OCI-LY3 (cell line): ENCODE results near the gene ZNF486.

Experiments used
- H2AFZ ChIP-seq: fragments of 200-600, 300-600 bp; shearing (Covaris generic); 2 replicates; pipeline ENCODE4 v1.6.0; 2014; ENCODE audit warnings: antibody characterized with exemption, low read depth, low read length
- H3K27ac ChIP-seq: fragments of 200-600, 300-600 bp; sonication (generic); 2 replicates; pipeline ENCODE4 v1.5.1; 2014; ENCODE audit warnings: mild to moderate bottlenecking, low read length, moderate library complexity, mixed read lengths
- H3K27me3 ChIP-seq: fragments of 200-600, 300-600 bp; sonication (generic); 2 replicates; pipeline ENCODE4 v1.6.1; 2014; ENCODE audit warnings: low read depth, low read length, mixed read lengths
- H3K36me3 ChIP-seq: fragments of 200-600, 300-600 bp; sonication (generic); replicated peaks from 2 replicates; pipeline ENCODE3; 2014; ENCODE audit warnings: low read depth, low read length, mixed read lengths
- H3K4me1 ChIP-seq: fragments of 300-600, 200-600 bp; sonication (generic); 2 replicates; pipeline ENCODE4 v1.6.1; 2014; ENCODE audit warnings: low read length, mixed read lengths
- H3K4me2 ChIP-seq: fragments of 200-600, 300-600 bp; sonication (generic); 2 replicates; pipeline ENCODE4 v1.6.1; 2014; ENCODE audit warnings: low read length, mixed read lengths
- H3K4me3 ChIP-seq: fragments of 300-600, 200-600 bp; sonication (generic); 2 replicates; pipeline ENCODE4 v1.5.1; 2014; ENCODE audit warnings: antibody characterized with exemption, mild to moderate bottlenecking, low read length, moderate library complexity
- H3K79me2 ChIP-seq: fragments of 300-600, 200-600 bp; shearing (Covaris generic); 2 replicates; pipeline ENCODE4 v1.6.1; 2014; ENCODE audit warnings: mild to moderate bottlenecking, low read length, mixed read lengths
- H3K9ac ChIP-seq: fragments of 300-600, 200-600 bp; shearing (Covaris generic); 2 replicates; pipeline ENCODE4 v1.6.0; 2014; ENCODE audit warnings: mild to moderate bottlenecking, low read length, moderate library complexity
- H3K9me3 ChIP-seq: fragments of 200-600, 300-600 bp; shearing (Covaris generic); 2 replicates; pipeline ENCODE4 v1.6.1; 2014; ENCODE audit warnings: low read length, mixed read lengths; ENCODE audit not compliant: insufficient read depth
- H4K20me1 ChIP-seq: fragments of 200-600, 300-600 bp; sonication (generic); 2 replicates; pipeline ENCODE4 v1.6.1; 2016; ENCODE audit warnings: low read length, mixed read lengths; ENCODE audit not compliant: insufficient read depth
- CTCF ChIP-seq: fragments of 200-600, 300-600 bp; sonication (generic); IDR thresholded peaks from 2 replicates; pipeline ENCODE4 v1.5.1; 2014; ENCODE audit warnings: antibody characterized with exemption, low read length, low read depth
- EZH2phosphoT487 ChIP-seq: fragments of 200-600 bp; shearing (Covaris generic); IDR thresholded peaks from 2 replicates; pipeline ENCODE4 v1.6.1; 2018; ENCODE audit warnings: antibody characterized with exemption, mixed run types, low read depth

Gene ZNF486

GRCh38 chr19:20233105-20233504, 66.1 kb downstream of the ZNF486 start:
- Histone ChIP-seq H3K4me3 (no peak overlapping the region), H3K36me3 (peaks cover 61% of the 10 kb centered on the region), H3K9me3 (peaks cover 10% of the 10 kb centered on the region; the same call in 1 of the 2 replicates), H4K20me1 (no peaks in the 10 kb centered on the region), H3K27me3 (no peaks in the 10 kb centered on the region), H2AFZ (no peak overlapping the region), H3K4me2 (no peak overlapping the region), H3K79me2 (peaks cover 81% of the 10 kb centered on the region), H3K27ac (no peak overlapping the region), H3K4me1 (peaks cover 2% of the 10 kb centered on the region; the same call in 1 of the 2 replicates), H3K9ac (no peak overlapping the region)
- no peak for TF ChIP-seq EZH2phosphoT487
- TF ChIP-seq CTCF: no peak

GRCh38 chr19:20235156-20235555, 68.1 kb downstream of the ZNF486 start:
- no peak overlapping the region for H3K4me3 ChIP-seq
- peaks cover 19% of the 10 kb centered on the region for H3K4me1 ChIP-seq
- H3K27me3 ChIP-seq: no peaks in the 10 kb centered on the region
- H3K9me3 ChIP-seq: peaks cover 7% of the 10 kb centered on the region; the same call in 1 of the 2 replicates
- no peak overlapping the region for H3K4me2 ChIP-seq
- H3K27ac ChIP-seq: no peak overlapping the region
- H3K9ac ChIP-seq: no peak overlapping the region
- H4K20me1 ChIP-seq: no peaks in the 10 kb centered on the region
- H3K79me2 ChIP-seq: peaks cover 77% of the 10 kb centered on the region
- H2AFZ ChIP-seq: no peak overlapping the region
- no peak for TF ChIP-seq CTCF
- TF ChIP-seq EZH2phosphoT487: no peak
- H3K36me3 ChIP-seq: peaks cover 57% of the 10 kb centered on the region

- H3K4me1 ChIP-seq: peaks cover 20% of the 10 kb centered on the region
- peak overlapping the region; percentile 84 for H3K9ac ChIP-seq
- TF ChIP-seq EZH2phosphoT487: no peak
- peak; percentile 13; the same call in 1 of the 2 replicates for TF ChIP-seq CTCF
- H3K79me2 ChIP-seq: peaks cover 52% of the 10 kb centered on the region
- no peaks in the 10 kb centered on the region for H3K27me3 ChIP-seq
- peak overlapping the region; percentile 81 for H3K4me2 ChIP-seq
- H2AFZ ChIP-seq: peak overlapping the region; percentile 80
- H3K9me3 ChIP-seq: no peaks in the 10 kb centered on the region
- no peaks in the 10 kb centered on the region for H4K20me1 ChIP-seq
- H3K27ac ChIP-seq: peak overlapping the region; percentile 78
- peak overlapping the region; percentile 91 for H3K4me3 ChIP-seq
- peaks cover 37% of the 10 kb centered on the region for H3K36me3 ChIP-seq
These were observed 71.0 kb downstream of the ZNF486 start for GRCh38 chr19:20237773-20238623.

GRCh38 chr19:20243629-20244028, 76.6 kb downstream of the ZNF486 start:
- Histone ChIP-seq H3K4me2 (peak overlapping the region; percentile 39), H3K9ac (peak overlapping the region; percentile 11; the same call in 1 of the 2 replicates), H3K79me2 (no peaks in the 10 kb centered on the region), H3K4me3 (peak overlapping the region; percentile 3; the same call in 1 of the 2 replicates), H3K27me3 (no peaks in the 10 kb centered on the region), H3K36me3 (peaks cover 5% of the 10 kb centered on the region), H3K9me3 (no peaks in the 10 kb centered on the region), H3K27ac (peak overlapping the region; percentile 45), H3K4me1 (peaks cover 33% of the 10 kb centered on the region), H4K20me1 (no peaks in the 10 kb centered on the region), H2AFZ (peak overlapping the region; percentile 3; the same call in 1 of the 2 replicates)
- TF ChIP-seq EZH2phosphoT487: no peak
- no peak for TF ChIP-seq CTCF
